Tibial nerve (tissue), 4 donors: ENCODE measurements around the gene PRLHR. TPM values are rescaled to one million over a fixed set of nuclear protein-coding genes. Genes with fewer than 3 reads are reported as not detected.
A peak's percentile ranks its signal among the peaks of the same experiment; 100 is the strongest.

Experiments used
- DNase-seq, 2 donors: peaks; one replicate each; pipeline ENCODE4 v3.0.0-alpha.2; 2019; ENCODE audit warnings: low spot score in 2 of 2
- H3K27ac ChIP-seq, 4 donors: fragments of 200-600 bp; sonication (generic) in 3 of 4; one replicate each; pipeline ENCODE4 v1.5.1; 2017 to 2019; ENCODE audit warnings: mild to moderate bottlenecking in 1 of 4
- H3K27me3 ChIP-seq, 2 donors: fragments of 200-600 bp; sonication (generic) in 1 of 2; one replicate each; pipeline versions ENCODE4 v1.5.1 to v1.6.0; 2017 to 2019
- H3K36me3 ChIP-seq, 3 donors: fragments of 200-600 bp; sonication (generic); one replicate each; pipeline ENCODE4 v1.5.1; 2018 to 2019
- H3K4me1 ChIP-seq, 4 donors: fragments of 200-600 bp; sonication (generic) in 3 of 4; one replicate each; pipeline ENCODE4 v1.5.1; 2017 to 2019
- H3K4me3 ChIP-seq, 4 donors: fragments of 200-600 bp; sonication (generic) in 3 of 4; one replicate each; pipeline ENCODE4 v1.5.1; 2017 to 2019; ENCODE audit warnings: mild to moderate bottlenecking in 1 of 4, moderate library complexity in 1 of 4
- H3K9me3 ChIP-seq, 4 donors: fragments of 200-600 bp; sonication (generic) in 3 of 4; one replicate each; pipeline ENCODE4 v1.5.1; 2017 to 2019
- CTCF ChIP-seq, 5 experiments: fragments of 200-600 bp in 3 of 5; fragments of 450-650 bp in 2 of 5; sonication (generic) in 3 of 5; IDR thresholded peaks; one replicate each; pipeline ENCODE4 v1.5.1; 2016 to 2019; ENCODE audit warnings: antibody characterized with exemption in 5 of 5, mild to moderate bottlenecking in 3 of 5, moderate library complexity in 2 of 5
- EP300 ChIP-seq, 2 donors: sonication (generic); formaldehyde crosslinking; IDR thresholded peaks; one replicate each; pipeline ENCODE4 v1.6.1; 2017; ENCODE audit warnings: antibody characterized with exemption in 2 of 2, mild to moderate bottlenecking in 1 of 2
- POLR2A ChIP-seq, 2 donors: fragments of 450-650 bp; IDR thresholded peaks; one replicate each; pipeline ENCODE4 v1.6.1; 2017; ENCODE audit warnings: antibody characterized with exemption in 2 of 2, mild to moderate bottlenecking in 2 of 2, moderate library complexity in 2 of 2
- WGBS, 2 donors: methylation state at CpG; one replicate each; pipeline ENCODE4 v1.1.5; 2018; 5-methylcytosine and 5-hydroxymethylcytosine counted together
- total RNA-seq, 4 donors: library from RNA; depleted of rRNA; stranded (reverse); fragments of >200 nt; gene quantifications; one replicate each; pipeline ENCODE4 v1.1.0, GENCODE V29; 2016

The PRLHR gene
- total RNA-seq, 4 donors from 2014 or later = not detected

GRCh38 chr10:118582511-118582910 lies 12.9 kb downstream of the PRLHR start:
- DNase-seq = no peak
- WGBS, 2 donors = 93 to 96% methylated on average over 3 of the region's 3 CpGs
- Histone ChIP-seq H3K27me3 (no peaks in the 10 kb centered on the region), H3K36me3 (no peaks in the 10 kb centered on the region), H3K4me3 (no peak overlapping the region), H3K4me1 (no peaks in the 10 kb centered on the region), H3K9me3 (no peaks in the 10 kb centered on the region), H3K27ac (no peak overlapping the region)
- no peak for TF ChIP-seq POLR2A (IDR thresholded peaks at IDR 0.05)
- no peak for TF ChIP-seq CTCF (IDR thresholded peaks at IDR 0.05)
- TF ChIP-seq EP300 (IDR thresholded peaks at IDR 0.05) = no peak

GRCh38 chr10:118581340-118581739 lies 14.1 kb downstream of the PRLHR start:
- no peaks in the 10 kb centered on the region for H3K36me3 ChIP-seq
- DNase-seq = no peak
- H3K27me3 ChIP-seq = no peaks in the 10 kb centered on the region
- H3K9me3 ChIP-seq = no peaks in the 10 kb centered on the region
- WGBS, 2 donors = 85 to 89% methylated on average over 4 of the region's 4 CpGs
- TF ChIP-seq EP300 (IDR thresholded peaks at IDR 0.05) (no peak), POLR2A (IDR thresholded peaks at IDR 0.05) (no peak), CTCF (IDR thresholded peaks at IDR 0.05) (no peak)
- H3K4me3 ChIP-seq = no peak overlapping the region
- no peaks in the 10 kb centered on the region for H3K4me1 ChIP-seq
- H3K27ac ChIP-seq = no peak overlapping the region

- 65 to 71% methylated on average over 8 of the region's 8 CpGs for WGBS, 2 donors
- no peaks in the 10 kb centered on the region for H3K27me3 ChIP-seq
- H3K9me3 ChIP-seq = no peaks in the 10 kb centered on the region
- no peaks in the 10 kb centered on the region for H3K36me3 ChIP-seq
- DNase-seq = no peak
- H3K4me3 ChIP-seq = no peak overlapping the region
- no peaks in the 10 kb centered on the region for H3K4me1 ChIP-seq
- H3K27ac ChIP-seq = no peak overlapping the region
- no peak for TF ChIP-seq CTCF (IDR thresholded peaks at IDR 0.05)
- TF ChIP-seq EP300 (IDR thresholded peaks at IDR 0.05) = no peak
- no peak for TF ChIP-seq POLR2A (IDR thresholded peaks at IDR 0.05)
These were observed 14.7 kb downstream of the PRLHR start for GRCh38 chr10:118580702-118581101.

GRCh38 chr10:118573512-118573911 lies 21.9 kb downstream of the PRLHR start:
- H3K27ac ChIP-seq = no peak overlapping the region
- DNase-seq = no peak
- H3K27me3 ChIP-seq = no peaks in the 10 kb centered on the region
- peaks cover 0 to 36% (median 11%) of the 10 kb centered on the region in 4 donors for H3K4me1 ChIP-seq
- no peaks in the 10 kb centered on the region for H3K36me3 ChIP-seq
- no peak overlapping the region for H3K4me3 ChIP-seq
- no peaks in the 10 kb centered on the region for H3K9me3 ChIP-seq
- no peak for TF ChIP-seq EP300 (IDR thresholded peaks at IDR 0.05)
- no peak for TF ChIP-seq POLR2A (IDR thresholded peaks at IDR 0.05)
- no peak for TF ChIP-seq CTCF (IDR thresholded peaks at IDR 0.05)

GRCh38 chr10:118572256-118573041 lies 23.0 kb downstream of the PRLHR start:
- no peaks in the 10 kb centered on the region for H3K27me3 ChIP-seq
- 73 to 75% methylated on average over 11 of the region's 11 CpGs for WGBS, 2 donors
- H3K9me3 ChIP-seq = no peaks in the 10 kb centered on the region
- no peak for TF ChIP-seq EP300 (IDR thresholded peaks at IDR 0.05)
- no peak for TF ChIP-seq POLR2A (IDR thresholded peaks at IDR 0.05)
- TF ChIP-seq CTCF (IDR thresholded peaks at IDR 0.05) = no peak
- no peak for DNase-seq
- no peaks in the 10 kb centered on the region for H3K36me3 ChIP-seq
- peaks cover 0 to 39% (median 11%) of the 10 kb centered on the region in 4 donors for H3K4me1 ChIP-seq
- peak overlapping the region in 2 of 4 donors; percentile 78 to 81 for H3K27ac ChIP-seq
- H3K4me3 ChIP-seq = no peak overlapping the region
